ENCODE measurements around the gene DBT.

DNA sequence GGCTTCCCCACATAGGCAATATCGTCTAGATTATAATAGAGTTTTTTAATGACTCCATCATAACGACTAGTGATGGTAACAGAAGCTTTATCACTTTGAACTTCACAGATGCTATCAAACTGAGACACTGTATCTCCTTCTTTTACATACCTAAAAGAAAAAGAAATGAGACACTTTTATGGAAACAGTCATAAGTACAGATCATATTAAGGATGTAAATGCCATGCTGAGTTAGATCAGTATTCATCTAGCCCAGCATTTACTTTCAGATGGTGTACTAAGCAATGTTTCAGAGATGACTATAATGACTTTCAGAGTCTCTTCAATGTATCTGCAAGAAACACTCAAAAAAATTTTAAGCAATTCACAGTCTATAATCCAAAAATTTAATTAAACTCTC is 18.9 kb downstream of the DBT start:
- TF ChIP-seq, protein P1, sequence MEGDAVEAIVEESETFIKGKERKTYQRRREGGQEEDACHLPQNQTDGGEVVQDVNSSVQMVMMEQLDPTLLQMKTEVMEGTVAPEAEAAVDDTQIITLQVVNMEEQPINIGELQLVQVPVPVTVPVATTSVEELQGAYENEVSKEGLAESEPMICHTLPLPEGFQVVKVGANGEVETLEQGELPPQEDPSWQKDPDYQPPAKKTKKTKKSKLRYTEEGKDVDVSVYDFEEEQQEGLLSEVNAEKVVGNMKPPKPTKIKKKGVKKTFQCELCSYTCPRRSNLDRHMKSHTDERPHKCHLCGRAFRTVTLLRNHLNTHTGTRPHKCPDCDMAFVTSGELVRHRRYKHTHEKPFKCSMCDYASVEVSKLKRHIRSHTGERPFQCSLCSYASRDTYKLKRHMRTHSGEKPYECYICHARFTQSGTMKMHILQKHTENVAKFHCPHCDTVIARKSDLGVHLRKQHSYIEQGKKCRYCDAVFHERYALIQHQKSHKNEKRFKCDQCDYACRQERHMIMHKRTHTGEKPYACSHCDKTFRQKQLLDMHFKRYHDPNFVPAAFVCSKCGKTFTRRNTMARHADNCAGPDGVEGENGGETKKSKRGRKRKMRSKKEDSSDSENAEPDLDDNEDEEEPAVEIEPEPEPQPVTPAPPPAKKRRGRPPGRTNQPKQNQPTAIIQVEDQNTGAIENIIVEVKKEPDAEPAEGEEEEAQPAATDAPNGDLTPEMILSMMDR (IDR thresholded peaks at IDR 0.05) = no peak
- no peak for TF ChIP-seq EZH2 (IDR thresholded peaks at IDR 0.05)
